Activated CD4-positive, alpha-beta T cell treated with anti-CD3 and anti-CD28 coated beads, Interleukin-2, amount 50 U/mL, for 4 hours (primary cell): ENCODE data around the gene ORM2.
"Not testable (repeated sequence)": the region's sequence is repeated elsewhere in the genome, so short reads cannot be mapped to it uniquely, and the experiment has no call there.

Experiments used
- DNase-seq, 2 experiments: peaks; one replicate each; pipeline ENCODE4 v3.0.0-alpha.2; 2020

The ORM2 gene

DNA sequence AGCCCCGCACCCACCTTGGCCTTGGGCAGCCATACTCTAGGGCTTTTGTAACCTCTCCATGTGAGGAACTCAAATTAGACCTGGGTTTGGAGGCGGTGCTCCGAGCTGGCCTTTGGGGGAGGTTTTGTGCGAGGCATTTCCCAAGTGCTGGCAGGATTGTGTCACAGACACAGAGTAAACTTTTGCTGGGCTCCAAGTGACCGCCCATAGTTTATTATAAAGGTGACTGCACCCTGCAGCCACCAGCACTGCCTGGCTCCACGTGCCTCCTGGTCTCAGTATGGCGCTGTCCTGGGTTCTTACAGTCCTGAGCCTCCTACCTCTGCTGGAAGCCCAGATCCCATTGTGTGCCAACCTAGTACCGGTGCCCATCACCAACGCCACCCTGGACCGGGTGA is at the start of gene ORM2:
ORM2 (plus strand) TSS at position 245 of the 398 bp plus-strand sequence; CDS start at position 281, 36 bp downstream.
- DNase-seq, result not testable (repeated sequence)

DNA sequence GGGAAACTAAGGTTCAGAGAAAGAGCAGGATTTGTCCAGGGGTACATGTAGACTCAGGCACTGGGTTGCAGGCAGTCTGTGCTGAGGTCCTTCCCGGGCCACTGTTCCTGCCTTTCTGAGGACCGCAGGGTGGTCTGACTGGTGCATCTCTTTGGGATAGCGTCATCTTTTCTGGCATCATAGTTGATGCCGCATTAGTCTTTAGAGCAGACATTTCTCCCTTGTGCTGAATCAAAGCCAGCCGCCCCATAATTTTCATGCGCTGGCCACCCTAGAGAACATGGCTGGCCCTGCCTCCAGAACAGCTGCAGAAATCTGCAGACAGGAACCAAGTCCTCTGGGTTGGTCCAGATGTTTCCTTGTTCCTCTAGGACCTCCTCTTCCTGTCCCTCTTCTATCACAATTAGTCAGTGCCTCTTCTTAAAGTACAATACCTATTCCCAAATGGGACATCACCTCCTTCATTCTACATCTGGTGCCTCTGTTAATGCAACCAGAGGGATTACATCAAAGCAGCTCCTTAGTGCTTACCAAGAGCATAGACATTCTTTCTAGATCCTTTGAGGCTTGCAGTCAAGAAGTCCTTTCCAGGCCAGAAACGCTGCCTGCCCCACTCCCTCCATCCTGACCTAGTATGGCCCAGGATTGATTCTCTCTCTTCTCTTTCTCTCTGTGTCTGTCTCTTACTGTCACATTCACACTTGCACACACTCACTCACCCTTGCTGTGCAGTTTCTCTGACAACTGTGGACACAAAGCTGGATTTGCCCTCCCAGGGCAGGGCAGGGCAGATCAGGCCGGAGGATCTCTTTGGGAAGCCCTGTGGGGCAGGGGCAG is 48.8 kb upstream of the ORM2 start:
- DNase-seq, result no peak

DNA sequence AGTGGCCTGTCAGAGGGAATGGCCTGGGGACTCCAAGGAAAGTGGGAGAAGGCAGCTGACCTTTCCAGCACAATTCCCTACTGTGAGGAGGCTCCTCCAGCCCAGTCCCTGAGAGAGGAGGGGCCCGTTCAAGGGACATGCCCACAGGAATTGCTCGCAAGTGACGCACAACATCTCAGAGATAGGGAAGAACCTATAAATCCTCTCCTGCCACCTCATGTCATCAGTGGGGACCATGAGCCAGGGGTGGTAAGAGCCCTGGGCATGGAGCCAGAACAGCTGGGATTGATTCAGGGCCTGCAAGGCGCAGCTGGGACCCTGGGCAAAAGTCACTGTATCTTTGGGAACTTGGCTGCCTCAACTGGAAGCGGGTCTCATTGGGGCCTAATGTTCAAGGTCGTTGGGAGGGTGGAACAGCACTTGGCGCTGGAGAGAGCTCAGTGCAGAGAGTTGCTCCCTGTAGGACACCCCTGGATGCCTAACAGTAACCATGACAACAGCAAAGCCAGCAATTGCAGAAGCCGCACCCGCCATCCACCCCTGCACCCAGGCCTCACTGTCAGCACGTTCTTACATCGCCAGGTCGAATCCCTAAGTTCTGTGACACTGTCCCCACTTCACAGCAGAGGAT is 48.1 kb upstream of the ORM2 start:
- DNase-seq, result no peak

DNA sequence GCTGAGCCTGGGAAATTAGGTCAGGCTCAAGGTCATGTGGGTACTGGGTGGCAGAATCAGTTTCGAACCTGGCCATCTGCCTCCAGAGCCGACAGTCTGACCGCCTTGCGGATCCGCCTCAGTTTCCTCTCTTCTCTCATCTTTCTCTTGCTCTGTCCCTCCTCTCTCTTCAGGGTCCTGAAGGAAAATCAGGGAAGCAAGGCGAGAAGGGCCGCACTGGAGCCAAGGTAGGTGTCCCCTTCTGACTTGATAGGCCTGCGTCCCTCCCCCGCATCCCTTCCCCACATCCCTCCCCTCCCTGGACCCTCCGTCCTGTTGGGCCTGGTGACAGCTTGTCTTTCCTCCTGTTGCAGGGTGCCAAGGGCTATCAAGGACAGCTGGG is 47.6 kb upstream of the ORM2 start:
- DNase-seq, result no peak

DNA sequence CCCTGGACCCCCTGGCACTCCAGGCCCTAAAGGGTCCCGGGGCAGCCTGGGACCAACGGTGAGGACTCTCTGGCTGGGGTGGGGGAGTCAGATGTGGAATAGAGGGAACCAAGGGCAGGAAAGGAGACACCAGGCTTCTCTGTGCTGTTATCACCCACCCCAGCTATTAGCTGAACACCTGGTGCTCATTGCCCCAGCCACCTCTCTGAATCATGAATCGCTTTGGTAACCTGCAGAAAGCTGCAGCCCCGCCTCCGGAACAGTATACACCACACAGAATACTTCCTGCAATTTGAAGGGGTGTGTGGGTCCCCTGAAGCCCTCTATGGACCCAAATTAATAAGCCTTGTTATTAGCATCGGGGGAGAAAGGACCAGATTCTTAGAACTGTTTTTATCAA is 47.2 kb upstream of the ORM2 start:
- DNase-seq, result no peak

DNA sequence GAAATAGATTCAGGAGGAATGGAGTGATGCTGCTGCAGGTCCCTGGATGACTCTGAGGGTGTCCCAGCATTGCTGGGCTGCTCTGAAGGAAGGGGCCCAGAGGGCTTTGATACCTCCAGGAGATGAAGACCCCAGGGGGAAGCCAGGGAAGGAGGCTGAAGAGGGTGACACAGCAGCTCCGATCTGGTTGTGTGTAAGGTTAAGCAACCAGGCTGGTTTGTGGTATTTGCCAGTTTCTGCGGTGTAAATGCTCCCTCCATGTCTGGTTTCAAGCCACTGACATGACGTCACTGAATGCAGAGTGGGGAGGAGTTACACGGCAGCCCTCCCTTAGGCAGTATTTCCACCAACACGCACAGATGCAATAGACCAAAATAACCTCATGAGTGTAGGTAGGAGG is 46.7 kb upstream of the ORM2 start:
- no peak for DNase-seq

DNA sequence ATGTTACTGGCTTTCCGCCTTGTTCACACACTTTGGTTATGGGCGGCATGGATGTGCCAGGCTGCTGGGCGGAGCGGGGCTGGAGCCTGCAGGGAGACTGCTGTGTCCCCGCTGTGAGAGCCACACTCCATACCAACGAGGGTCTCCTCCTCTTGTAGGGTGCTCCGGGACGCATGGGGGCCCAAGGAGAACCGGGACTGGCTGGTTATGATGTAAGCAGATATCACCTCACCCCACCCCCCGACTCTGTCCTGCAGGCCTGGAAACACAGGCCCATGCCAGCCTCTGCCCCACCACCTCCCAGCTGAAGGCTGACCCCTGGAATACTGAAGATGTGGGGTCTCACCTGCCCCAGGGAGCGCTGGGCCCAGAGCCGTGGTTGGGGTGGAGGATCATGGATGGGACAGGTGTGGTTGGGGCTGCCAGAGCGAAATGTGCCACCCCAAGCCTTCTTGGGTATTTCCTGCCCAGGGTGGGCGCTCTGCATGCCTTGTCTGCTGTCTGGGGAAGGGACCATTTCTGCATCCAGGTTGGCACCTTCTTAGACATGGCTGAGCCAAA is 46.0 kb upstream of the ORM2 start:
- DNase-seq, result no peak

DNA sequence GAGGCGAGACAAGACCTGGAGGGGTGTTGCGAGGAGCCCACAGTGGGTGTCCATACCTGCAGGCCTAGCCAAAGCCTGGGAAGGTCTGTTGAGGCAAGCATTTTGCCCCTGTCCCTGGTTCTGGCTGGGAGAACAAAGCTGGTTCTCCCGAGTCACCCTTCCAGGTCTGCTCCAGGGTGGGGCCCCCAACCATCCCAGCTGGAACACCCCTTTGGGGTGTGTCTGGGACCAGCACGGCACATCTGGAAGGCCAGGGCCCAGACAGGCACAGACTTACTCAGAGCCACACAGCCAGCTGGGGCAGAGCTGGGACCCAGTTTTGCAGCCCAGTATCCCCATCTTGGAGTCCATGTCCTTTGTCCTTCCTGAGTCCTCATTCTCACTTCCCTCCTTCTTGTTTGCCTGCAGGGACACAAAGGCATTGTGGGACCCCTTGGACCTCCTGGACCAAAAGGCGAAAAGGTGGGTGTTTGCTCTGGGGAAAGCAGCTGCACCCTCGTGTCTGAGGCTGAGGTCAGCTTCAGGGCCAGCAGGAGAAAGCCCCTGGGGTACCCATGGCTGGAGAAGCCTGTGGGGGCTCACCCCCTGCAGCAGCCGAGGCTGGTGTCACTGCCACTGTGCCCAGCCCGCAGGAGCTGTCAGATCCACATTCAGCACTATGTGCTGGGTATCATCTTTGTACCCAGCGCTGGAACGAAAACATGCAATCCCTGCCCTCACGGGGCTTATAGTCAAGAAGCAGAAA is 45.2 kb upstream of the ORM2 start:
- DNase-seq, result no peak

DNA sequence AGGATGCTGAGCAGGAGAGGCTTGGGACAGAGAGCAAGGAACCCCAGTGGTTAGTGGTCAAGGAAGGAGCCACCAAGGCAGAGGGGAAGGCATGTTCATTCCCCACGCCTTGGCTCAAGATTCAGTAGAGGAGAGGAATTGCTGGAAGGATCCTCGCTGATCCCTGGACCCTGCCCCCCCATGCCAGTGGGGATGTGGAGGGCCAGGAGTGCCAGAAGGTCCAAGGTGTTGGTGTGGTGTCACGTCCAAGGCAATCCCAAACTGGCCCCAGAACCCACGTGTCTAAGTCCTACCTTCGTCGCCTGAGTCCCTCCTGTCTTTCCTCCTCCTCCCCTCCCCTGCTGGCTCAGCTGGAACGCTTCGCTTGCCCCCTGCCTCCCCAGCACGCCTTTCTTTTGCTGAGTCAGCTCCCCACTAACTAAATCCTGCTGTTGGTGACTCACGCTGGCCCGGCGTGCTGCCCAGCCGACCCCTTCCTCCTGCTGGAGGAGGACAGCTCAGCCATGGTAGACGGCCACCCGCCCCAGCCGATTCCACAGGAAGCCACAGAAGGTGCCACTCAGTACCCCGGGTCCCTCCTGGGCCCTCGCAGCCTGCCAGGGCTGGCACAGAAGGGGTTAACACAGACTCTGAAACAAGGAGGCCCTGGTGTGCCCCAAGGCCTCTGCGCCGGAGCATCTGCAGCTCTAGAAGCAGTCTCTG is 44.4 kb upstream of the ORM2 start:
- DNase-seq, result no peak

DNA sequence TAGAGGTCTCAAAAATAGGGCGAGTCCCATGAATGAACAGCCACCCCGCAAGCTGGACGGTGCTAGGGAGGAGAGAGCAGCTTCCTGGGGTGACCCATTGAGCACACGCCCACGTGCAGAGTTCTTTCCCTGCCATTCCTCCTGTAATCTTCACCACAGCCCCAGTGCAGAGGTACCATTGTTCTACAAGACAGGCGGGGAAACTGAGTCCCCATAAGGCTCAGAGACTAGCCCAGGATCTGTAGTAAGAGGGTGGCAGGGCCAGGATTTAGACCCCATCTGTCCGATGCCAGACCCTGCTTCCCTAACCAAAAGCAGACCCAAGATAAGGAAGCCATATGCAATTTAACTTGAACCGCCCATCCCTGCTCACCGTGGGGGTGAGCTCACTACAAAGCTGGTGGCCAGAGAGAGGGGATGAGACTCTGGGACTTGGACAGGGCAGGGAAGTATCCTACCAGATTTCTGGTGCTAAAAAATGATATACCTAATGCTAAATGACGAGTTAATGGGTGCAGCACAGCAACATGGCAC is 43.5 kb upstream of the ORM2 start:
- DNase-seq, result no peak

DNA sequence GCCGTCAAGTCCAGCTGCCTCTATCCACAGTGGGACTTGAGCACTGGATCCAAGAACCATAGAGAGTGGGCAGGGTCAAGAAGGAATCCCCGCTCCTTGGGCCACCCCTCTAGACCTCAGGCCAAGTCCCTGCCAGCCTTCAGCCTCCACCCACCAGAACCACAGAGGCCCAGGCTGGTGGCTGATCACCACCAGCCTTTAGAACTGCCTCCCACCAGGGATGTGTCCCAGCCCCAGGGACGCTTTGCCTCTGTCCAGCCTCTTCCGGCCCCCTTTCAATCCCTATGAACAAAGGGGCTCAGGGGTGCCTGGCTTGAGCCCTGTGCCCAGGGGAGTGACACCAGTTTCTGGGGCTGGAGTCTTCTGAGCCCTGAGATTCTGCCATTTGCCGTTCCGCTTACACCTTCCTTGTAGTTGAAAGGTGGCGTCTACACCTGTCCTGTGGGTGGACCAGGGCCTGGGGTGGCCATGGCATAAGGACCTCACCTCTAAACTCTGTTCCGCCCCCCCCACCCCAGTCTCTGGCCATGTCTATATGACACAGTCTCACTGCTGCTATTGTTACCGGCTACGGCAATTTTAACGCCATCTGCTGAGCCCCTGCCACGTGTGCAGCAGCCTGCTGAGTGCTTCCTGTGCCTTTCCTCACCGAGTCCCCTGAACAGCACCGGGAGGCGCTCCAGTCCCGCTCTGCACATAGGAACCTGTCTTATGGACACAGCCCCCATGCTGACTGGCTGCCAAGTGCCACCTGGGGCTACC is 42.5 kb upstream of the ORM2 start:
- DNase-seq, result no peak

DNA sequence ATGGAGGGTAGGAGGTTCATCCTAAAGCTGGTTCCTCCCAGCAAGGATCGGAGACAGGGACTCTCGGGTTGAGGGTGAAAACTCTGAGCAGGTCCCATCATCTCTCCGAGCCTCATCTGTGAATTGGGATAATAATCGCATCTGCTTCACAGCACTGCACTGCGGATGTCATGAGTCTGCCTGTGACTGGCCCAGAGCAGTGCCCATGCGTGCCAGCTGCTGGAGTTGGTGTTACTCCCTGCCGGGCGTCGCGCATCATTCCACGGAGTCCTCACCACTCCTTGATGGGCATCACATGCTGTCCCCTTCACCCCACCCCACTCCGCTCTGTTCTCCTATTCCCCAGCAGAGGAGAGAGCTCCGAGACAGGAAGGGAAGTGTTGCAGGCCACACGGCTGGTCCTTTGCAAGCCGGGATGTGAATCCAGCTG is 41.9 kb upstream of the ORM2 start:
- no peak for DNase-seq

DNA sequence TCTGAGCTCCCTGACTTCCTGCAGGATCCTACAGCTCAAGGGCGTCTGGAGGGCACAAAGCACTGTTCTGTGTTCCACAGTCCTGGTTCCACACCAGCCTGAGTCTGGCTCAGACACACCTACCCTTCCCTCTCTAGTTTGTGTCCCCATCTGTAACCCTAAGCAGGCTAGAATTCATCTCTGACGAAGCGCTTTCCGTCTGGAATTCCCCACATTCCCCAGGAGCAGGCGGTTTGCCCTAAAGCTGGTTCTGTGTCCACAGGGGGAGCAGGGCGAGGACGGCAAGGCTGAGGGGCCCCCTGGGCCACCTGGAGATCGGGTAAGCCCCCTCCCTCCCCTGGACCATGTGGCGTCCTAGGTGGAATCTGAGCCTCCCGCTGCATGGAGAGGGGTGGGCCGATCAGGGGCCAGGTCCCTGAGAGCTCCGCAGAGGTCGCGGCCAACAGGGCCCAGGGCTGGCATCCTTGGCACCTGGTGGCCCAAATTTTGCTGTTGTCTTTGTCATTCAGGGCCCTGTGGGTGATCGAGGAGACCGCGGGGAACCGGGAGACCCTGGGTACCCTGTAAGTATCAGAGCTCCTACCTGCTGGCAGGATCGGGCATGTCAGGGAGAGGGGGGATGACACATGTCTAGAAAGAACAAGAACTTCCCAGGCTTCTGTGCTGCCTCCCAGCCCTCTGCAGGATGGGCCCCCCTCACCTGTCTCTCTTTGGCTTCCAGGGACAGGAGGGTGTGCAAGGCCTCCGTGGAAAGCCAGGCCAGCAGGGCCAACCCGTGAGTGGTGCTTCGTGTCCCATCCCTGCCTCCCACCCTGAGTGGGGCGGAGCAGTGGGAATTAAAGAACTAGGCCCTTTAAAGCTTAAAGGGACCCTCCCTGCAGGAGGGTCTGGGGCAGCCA is 41.2 kb upstream of the ORM2 start:
- DNase-seq, result no peak

DNA sequence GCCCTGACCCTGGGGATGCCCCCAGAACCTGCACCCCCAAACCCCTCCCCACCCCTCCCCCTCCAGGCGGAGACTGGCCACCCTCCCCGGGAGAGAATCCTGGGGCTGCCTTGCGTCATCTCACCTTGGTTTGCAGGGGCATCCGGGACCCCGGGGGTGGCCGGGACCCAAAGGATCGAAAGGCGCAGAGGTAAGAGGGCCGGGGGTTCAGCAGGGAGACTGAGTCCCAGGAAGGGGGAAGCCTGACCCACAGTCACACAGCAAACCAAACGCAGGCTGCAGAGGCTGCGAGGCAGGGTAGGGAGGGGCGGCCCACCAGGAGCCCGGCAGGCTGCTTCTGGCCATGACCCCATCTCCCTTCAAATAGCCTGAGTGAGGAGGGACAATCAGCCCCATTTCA is 40.6 kb upstream of the ORM2 start:
- DNase-seq, result no peak

DNA sequence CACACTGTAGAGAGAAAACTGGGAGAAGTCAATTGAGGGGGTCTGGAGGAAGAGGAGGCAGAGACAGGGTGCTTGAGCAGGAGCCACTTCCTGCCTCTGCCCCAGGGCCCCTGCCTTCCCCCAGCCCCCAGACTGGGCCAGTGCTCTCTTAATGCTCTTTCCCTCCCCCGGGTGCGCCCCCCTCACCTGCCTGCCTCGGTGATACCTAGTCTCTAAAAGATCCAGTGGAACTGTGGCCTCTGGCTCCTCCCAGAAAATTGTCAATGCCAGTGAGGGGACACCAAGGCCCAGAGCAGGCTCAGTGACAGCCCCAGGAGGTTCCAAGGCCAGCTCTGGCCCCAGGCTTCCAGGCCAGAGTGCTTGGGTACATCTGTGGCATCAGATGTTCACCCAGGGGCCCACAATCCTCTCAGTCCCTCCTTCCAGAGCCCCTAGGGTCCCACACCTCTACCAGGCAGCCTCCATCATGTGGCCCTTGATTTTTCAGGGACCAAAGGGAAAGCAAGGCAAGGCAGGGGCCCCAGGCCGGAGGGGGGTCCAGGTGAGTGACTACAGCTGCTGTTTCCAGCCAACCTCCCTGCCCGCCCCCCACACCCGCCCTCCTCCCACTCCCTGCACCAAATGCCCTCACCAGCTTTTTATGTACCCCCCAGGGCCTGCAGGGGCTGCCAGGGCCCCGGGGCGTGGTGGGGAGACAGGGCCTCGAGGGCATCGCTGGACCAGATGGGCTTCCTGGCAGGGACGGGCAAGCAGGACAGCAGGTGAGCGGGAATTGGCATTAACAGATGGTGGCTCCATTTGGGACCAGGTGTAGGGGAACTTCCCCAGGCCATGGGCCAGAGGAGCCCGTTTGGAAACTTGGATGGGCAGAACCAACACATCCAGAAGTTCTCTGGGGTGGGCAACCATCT is 39.8 kb upstream of the ORM2 start:
- DNase-seq, result no peak

DNA sequence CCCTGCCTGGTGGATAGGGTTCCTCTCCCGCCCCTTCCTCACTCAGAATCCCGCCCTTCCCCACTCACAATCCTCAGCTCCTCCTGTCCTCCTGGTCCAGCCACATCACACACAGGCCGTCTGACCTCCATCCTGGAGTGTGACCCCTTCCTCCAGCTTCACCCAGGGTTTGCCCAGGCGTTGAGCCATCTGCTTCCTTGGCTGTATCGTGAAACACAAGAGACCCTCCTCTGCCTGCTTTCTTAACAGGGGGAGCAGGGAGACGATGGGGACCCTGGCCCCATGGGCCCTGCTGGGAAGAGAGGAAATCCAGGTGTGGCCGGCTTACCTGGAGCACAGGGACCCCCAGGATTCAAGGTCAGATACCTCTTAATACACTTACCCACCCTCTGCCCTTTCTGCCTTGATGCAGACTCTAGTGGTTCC is 39.1 kb upstream of the ORM2 start:
- no peak for DNase-seq

DNA sequence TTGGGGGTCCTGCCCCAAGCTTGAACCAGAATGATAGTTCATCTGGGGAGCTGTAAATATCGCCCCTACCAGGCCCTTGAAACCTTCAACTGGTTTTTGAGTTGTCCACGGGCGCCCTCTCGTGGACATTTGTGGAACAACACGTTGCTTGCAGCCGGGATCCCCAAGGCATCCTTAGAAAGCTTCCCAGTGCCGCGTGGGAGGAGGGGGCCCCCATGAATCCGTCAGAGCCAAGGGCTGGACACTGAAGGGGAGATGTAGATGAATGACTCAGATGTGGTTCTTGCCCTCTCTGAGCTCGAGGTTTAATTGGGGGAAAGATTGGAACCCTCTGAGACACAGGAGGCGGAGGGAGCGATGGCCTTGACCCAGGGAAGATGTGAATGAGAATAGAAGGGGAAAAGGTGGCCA is 38.6 kb upstream of the ORM2 start:
- DNase-seq, result peak; percentile 55 to 64

DNA sequence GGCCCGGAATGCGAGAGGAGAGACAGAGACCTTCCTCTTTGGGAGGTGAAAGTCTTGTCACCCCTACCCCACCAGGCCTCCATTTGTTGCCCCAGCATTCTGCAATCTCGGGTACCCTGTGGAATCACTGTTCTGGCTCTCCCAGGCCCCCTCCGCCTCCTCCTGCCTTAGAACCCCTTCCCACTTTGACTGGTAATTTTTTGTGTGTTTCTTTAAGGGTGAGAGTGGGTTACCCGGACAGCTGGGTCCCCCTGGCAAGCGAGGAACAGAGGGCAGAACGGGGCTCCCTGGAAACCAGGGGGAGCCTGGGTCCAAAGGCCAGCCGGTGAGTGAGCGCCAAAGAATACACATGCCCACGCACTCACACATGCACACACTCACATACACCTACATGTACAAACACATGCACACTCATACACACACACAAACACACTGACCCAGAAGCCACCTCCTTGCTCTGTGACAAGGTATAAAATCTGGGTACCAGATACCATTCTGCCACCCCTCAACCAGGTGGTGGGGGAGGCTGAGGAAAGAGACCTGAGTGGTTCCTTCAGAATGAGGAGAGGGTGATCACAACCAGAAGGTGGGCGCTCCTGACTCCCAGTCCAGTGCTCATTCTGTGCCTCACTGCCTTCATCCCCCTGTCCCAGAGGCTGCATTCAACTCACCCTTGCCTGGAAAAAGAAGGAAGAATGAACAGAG is 37.6 kb upstream of the ORM2 start:
- DNase-seq, result no peak

DNA sequence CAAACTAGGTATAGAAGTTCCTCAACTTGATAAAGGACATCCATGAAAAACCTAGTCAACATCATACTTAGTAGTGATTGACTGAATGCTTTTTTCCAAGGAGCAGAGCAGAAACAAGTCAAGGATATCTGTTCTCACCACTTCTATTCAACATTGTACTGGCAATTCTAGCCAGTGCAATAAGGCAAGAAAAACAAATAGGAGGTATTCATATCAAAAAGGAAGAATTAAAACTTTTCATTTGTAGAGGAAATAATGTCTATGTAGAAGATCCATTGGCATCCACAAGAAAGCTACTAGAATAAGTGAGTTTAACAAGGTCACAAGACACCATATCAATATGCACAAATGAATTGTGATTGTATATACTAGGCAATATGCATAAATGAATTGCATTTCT is 35.0 kb upstream of the ORM2 start:
- DNase-seq, result no peak
